ENCODE results near the gene FAAP20. TPM values are rescaled to one million over a fixed set of nuclear protein-coding genes. Genes with fewer than 3 reads are reported as not detected.
A peak's percentile ranks its signal among the peaks of the same experiment; 100 is the strongest.

The FAAP20 gene
- total RNA-seq, 1 donor from 2014 or later = 14.2 TPM

GRCh38 chr1:2189459-2190425 lies 4.8 kb downstream of the FAAP20 start:
- Histone ChIP-seq H3K27me3 (ENCODE audit: control insufficient read depth, insufficient read depth, low read length) (no peaks in the 10 kb centered on the region), H3K4me3 (ENCODE audit: low read depth, low read length) (peak overlapping the region; percentile 55), H3K36me3 (ENCODE audit: control insufficient read depth, insufficient read depth, low read length) (peaks cover 4% of the 10 kb centered on the region)
- FAIRE-seq = no peak
- DNase-seq (ENCODE audit: low read depth) = peak; percentile 92
- no peak for TF ChIP-seq CTCF (IDR thresholded peaks at IDR 0.05; ENCODE audit: insufficient read depth, low read length, severe bottlenecking)

- Histone ChIP-seq H3K27me3 (ENCODE audit: control insufficient read depth, insufficient read depth, low read length) (no peaks in the 10 kb centered on the region), H3K4me3 (ENCODE audit: low read depth, low read length) (no peak overlapping the region), H3K36me3 (ENCODE audit: control insufficient read depth, insufficient read depth, low read length) (peaks cover 4% of the 10 kb centered on the region)
- TF ChIP-seq CTCF (IDR thresholded peaks at IDR 0.05; ENCODE audit: insufficient read depth, low read length, severe bottlenecking) = no peak
- DNase-seq (ENCODE audit: low read depth) = no peak
- FAIRE-seq = no peak
These were observed 6.2 kb downstream of the FAAP20 start for GRCh38 chr1:2188336-2188735.

- no peak overlapping the region for H3K4me3 ChIP-seq (ENCODE audit: low read depth, low read length)
- no peak for DNase-seq (ENCODE audit: low read depth)
- no peak for FAIRE-seq
- no peaks in the 10 kb centered on the region for H3K27me3 ChIP-seq (ENCODE audit: control insufficient read depth, insufficient read depth, low read length)
- no peak for TF ChIP-seq CTCF (IDR thresholded peaks at IDR 0.05; ENCODE audit: insufficient read depth, low read length, severe bottlenecking)
- H3K36me3 ChIP-seq (ENCODE audit: control insufficient read depth, insufficient read depth, low read length) = peaks cover 1% of the 10 kb centered on the region
These were observed 7.0 kb downstream of the FAAP20 start for GRCh38 chr1:2187619-2188018.

GRCh38 chr1:2186901-2187300 lies 7.7 kb downstream of the FAAP20 start:
- TF ChIP-seq CTCF (IDR thresholded peaks at IDR 0.05; ENCODE audit: insufficient read depth, low read length, severe bottlenecking) = no peak
- H3K27me3 ChIP-seq (ENCODE audit: control insufficient read depth, insufficient read depth, low read length) = no peaks in the 10 kb centered on the region
- no peak overlapping the region for H3K4me3 ChIP-seq (ENCODE audit: low read depth, low read length)
- no peak for DNase-seq (ENCODE audit: low read depth)
- peaks cover 1% of the 10 kb centered on the region for H3K36me3 ChIP-seq (ENCODE audit: control insufficient read depth, insufficient read depth, low read length)
- no peak for FAIRE-seq

- no peaks in the 10 kb centered on the region for H3K27me3 ChIP-seq (ENCODE audit: control insufficient read depth, insufficient read depth, low read length)
- peaks cover 1% of the 10 kb centered on the region for H3K36me3 ChIP-seq (ENCODE audit: control insufficient read depth, insufficient read depth, low read length)
- no peak for TF ChIP-seq CTCF (IDR thresholded peaks at IDR 0.05; ENCODE audit: insufficient read depth, low read length, severe bottlenecking)
- FAIRE-seq (no peak), DNase-seq (ENCODE audit: low read depth) (no peak)
- no peak overlapping the region for H3K4me3 ChIP-seq (ENCODE audit: low read depth, low read length)
These were observed 8.4 kb downstream of the FAAP20 start for GRCh38 chr1:2185880-2186855.

Data from bronchial epithelial cell (primary cell).